OCI-LY3 (cell line): Measurements from ENCODE around the gene JUN.

ENCODE experiments used
- H2AFZ ChIP-seq: fragments of 200-600, 300-600 bp; shearing (Covaris generic); 2 replicates; pipeline ENCODE4 v1.6.0; 2014; ENCODE audit warnings: antibody characterized with exemption, low read depth, low read length
- H3K27ac ChIP-seq: fragments of 200-600, 300-600 bp; sonication (generic); 2 replicates; pipeline ENCODE4 v1.5.1; 2014; ENCODE audit warnings: mild to moderate bottlenecking, low read length, moderate library complexity, mixed read lengths
- H3K27me3 ChIP-seq: fragments of 200-600, 300-600 bp; sonication (generic); 2 replicates; pipeline ENCODE4 v1.6.1; 2014; ENCODE audit warnings: low read depth, low read length, mixed read lengths
- H3K36me3 ChIP-seq: fragments of 200-600, 300-600 bp; sonication (generic); replicated peaks from 2 replicates; pipeline ENCODE3; 2014; ENCODE audit warnings: low read depth, low read length, mixed read lengths
- H3K4me1 ChIP-seq: fragments of 300-600, 200-600 bp; sonication (generic); 2 replicates; pipeline ENCODE4 v1.6.1; 2014; ENCODE audit warnings: low read length, mixed read lengths
- H3K4me2 ChIP-seq: fragments of 200-600, 300-600 bp; sonication (generic); 2 replicates; pipeline ENCODE4 v1.6.1; 2014; ENCODE audit warnings: low read length, mixed read lengths
- H3K4me3 ChIP-seq: fragments of 300-600, 200-600 bp; sonication (generic); 2 replicates; pipeline ENCODE4 v1.5.1; 2014; ENCODE audit warnings: antibody characterized with exemption, mild to moderate bottlenecking, low read length, moderate library complexity
- H3K79me2 ChIP-seq: fragments of 300-600, 200-600 bp; shearing (Covaris generic); 2 replicates; pipeline ENCODE4 v1.6.1; 2014; ENCODE audit warnings: mild to moderate bottlenecking, low read length, mixed read lengths
- H3K9ac ChIP-seq: fragments of 300-600, 200-600 bp; shearing (Covaris generic); 2 replicates; pipeline ENCODE4 v1.6.0; 2014; ENCODE audit warnings: mild to moderate bottlenecking, low read length, moderate library complexity
- H3K9me3 ChIP-seq: fragments of 200-600, 300-600 bp; shearing (Covaris generic); 2 replicates; pipeline ENCODE4 v1.6.1; 2014; ENCODE audit warnings: low read length, mixed read lengths; ENCODE audit not compliant: insufficient read depth
- H4K20me1 ChIP-seq: fragments of 200-600, 300-600 bp; sonication (generic); 2 replicates; pipeline ENCODE4 v1.6.1; 2016; ENCODE audit warnings: low read length, mixed read lengths; ENCODE audit not compliant: insufficient read depth
- EZH2phosphoT487 ChIP-seq: fragments of 200-600 bp; shearing (Covaris generic); IDR thresholded peaks from 2 replicates; pipeline ENCODE4 v1.6.1; 2018; ENCODE audit warnings: antibody characterized with exemption, mixed run types, low read depth
- TF ChIP-seq, protein P1 (sequence below): fragments of 200-600, 300-600 bp; sonication (generic); IDR thresholded peaks from 2 replicates; pipeline ENCODE4 v1.5.1; 2014; ENCODE audit warnings: antibody characterized with exemption, low read length, low read depth

JUN gene

DNA sequence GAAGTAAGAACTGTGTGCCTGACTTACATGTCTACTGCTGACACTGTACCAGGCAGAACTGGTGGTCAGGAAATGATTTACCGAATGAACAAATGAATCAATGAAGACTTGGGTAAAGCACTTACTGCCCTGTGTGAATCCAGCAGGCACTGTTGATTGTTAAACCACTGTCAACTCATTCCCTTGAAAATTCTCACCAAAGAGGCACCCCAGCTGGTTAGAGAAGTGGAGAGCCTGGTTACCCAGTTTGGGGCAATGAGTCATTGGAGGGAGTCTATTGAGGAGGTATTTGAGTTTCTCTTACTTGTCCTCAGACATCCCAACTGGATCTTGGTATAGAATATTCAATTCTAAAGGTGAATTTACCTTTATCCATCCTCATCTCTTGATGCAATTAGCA is 34.2 kb downstream of the JUN start:
- Histone ChIP-seq H2AFZ (no peak overlapping the region), H3K27me3 (no peaks in the 10 kb centered on the region), H3K4me3 (no peak overlapping the region), H3K79me2 (no peaks in the 10 kb centered on the region), H3K4me1 (no peaks in the 10 kb centered on the region), H4K20me1 (no peaks in the 10 kb centered on the region), H3K36me3 (no peaks in the 10 kb centered on the region), H3K27ac (no peak overlapping the region), H3K4me2 (no peak overlapping the region), H3K9me3 (no peaks in the 10 kb centered on the region), H3K9ac (no peak overlapping the region)
- TF ChIP-seq EZH2phosphoT487, result no peak
- TF ChIP-seq, protein P1, sequence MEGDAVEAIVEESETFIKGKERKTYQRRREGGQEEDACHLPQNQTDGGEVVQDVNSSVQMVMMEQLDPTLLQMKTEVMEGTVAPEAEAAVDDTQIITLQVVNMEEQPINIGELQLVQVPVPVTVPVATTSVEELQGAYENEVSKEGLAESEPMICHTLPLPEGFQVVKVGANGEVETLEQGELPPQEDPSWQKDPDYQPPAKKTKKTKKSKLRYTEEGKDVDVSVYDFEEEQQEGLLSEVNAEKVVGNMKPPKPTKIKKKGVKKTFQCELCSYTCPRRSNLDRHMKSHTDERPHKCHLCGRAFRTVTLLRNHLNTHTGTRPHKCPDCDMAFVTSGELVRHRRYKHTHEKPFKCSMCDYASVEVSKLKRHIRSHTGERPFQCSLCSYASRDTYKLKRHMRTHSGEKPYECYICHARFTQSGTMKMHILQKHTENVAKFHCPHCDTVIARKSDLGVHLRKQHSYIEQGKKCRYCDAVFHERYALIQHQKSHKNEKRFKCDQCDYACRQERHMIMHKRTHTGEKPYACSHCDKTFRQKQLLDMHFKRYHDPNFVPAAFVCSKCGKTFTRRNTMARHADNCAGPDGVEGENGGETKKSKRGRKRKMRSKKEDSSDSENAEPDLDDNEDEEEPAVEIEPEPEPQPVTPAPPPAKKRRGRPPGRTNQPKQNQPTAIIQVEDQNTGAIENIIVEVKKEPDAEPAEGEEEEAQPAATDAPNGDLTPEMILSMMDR, result no peak

DNA sequence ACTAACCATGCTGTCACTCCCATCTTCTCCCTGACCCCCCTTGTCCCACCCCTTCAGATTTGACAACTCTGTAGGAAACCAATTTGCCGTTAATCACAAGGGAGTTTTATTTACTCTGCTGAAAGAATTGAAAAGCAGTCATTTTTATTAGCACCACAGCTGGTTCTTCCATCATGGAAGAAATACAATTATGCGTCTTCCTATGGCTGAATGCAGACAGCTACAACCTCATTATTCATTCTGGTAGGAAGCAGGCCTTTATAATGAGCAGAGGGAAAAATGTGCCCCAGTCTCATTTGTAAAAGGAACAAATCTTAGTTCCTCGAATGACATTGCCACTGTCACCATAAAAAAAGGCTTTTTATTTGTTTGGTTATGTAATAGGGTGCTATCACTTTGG is 35.2 kb downstream of the JUN start:
- no peak overlapping the region for H3K27ac ChIP-seq
- H4K20me1 ChIP-seq, result no peaks in the 10 kb centered on the region
- H2AFZ ChIP-seq, result no peak overlapping the region
- H3K4me2 ChIP-seq, result no peak overlapping the region
- no peak overlapping the region for H3K9ac ChIP-seq
- H3K27me3 ChIP-seq, result peaks cover 7% of the 10 kb centered on the region; the same call in 1 of the 2 replicates
- no peaks in the 10 kb centered on the region for H3K79me2 ChIP-seq
- H3K4me3 ChIP-seq, result no peak overlapping the region
- TF ChIP-seq, protein P1, result no peak
- no peak for TF ChIP-seq EZH2phosphoT487
- H3K36me3 ChIP-seq, result no peaks in the 10 kb centered on the region
- no peaks in the 10 kb centered on the region for H3K9me3 ChIP-seq
- H3K4me1 ChIP-seq, result no peaks in the 10 kb centered on the region

DNA sequence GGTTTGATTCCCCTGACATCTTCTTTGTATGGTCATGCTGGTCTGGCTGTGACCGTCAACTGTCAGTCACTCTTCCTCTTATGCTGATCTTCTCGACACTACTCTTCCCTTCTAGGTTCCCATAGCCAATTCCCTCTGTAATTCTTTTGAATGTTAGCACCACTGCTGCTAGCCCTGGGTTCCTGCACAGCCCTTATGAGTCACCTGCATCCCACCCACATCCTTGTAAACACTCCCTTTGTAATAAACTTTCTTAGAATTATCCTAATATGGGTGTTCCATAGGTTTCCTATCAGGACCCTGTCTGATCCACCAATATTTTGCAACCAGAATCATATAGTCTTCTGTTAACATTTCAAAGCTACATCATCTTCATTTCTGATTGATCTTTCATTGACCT is 37.1 kb downstream of the JUN start:
- no peaks in the 10 kb centered on the region for H3K4me1 ChIP-seq
- H3K27me3 ChIP-seq, result peaks cover 7% of the 10 kb centered on the region; the same call in 1 of the 2 replicates
- H3K79me2 ChIP-seq, result no peaks in the 10 kb centered on the region
- H3K9me3 ChIP-seq, result no peaks in the 10 kb centered on the region
- H3K9ac ChIP-seq, result no peak overlapping the region
- H3K4me3 ChIP-seq, result no peak overlapping the region
- H3K4me2 ChIP-seq, result no peak overlapping the region
- H4K20me1 ChIP-seq, result no peaks in the 10 kb centered on the region
- no peaks in the 10 kb centered on the region for H3K36me3 ChIP-seq
- TF ChIP-seq, protein P1, result no peak
- no peak for TF ChIP-seq EZH2phosphoT487
- no peak overlapping the region for H3K27ac ChIP-seq
- H2AFZ ChIP-seq, result no peak overlapping the region

DNA sequence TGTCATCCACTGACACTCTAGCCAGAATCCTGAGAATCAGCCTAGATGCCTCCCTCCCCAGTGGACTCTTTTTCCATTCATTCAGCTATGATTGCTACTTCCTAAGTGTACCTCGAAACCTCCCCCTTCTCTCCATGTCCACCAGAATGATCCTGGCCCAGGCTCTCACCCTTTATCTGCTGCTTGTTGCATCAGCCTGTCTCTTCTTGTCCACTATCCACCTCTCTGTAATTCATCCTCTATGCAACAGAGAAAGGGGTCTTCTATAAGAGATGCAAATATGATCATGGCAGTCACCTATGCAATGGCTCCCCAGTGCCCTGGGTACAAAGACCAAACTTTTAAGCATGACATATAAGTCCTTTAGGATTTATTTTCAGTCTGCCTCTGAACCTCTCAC is 37.7 kb downstream of the JUN start:
- Histone ChIP-seq H3K4me1 (no peaks in the 10 kb centered on the region), H3K4me2 (no peak overlapping the region), H3K9me3 (no peaks in the 10 kb centered on the region), H3K27ac (no peak overlapping the region), H3K36me3 (no peaks in the 10 kb centered on the region), H3K4me3 (no peak overlapping the region), H3K27me3 (peaks cover 7% of the 10 kb centered on the region; the same call in 1 of the 2 replicates), H3K9ac (no peak overlapping the region), H2AFZ (no peak overlapping the region), H4K20me1 (no peaks in the 10 kb centered on the region), H3K79me2 (no peaks in the 10 kb centered on the region)
- TF ChIP-seq EZH2phosphoT487, result no peak
- TF ChIP-seq, protein P1, result no peak
